ENCODE measurements around the gene GLS. TPM values are rescaled to one million over a fixed set of nuclear protein-coding genes. Genes with fewer than 3 reads are reported as not detected.
"Not testable (repeated sequence)": the region's sequence is repeated elsewhere in the genome, so short reads cannot be mapped to it uniquely, and the experiment has no call there.

GLS gene
- total RNA-seq, 2 donors from 2014 or later: 50.5 to 72.3 TPM

- no peaks in the 10 kb centered on the region for H3K27me3 ChIP-seq
- intact Hi-C loops (cut with DNase I): no loop called here
- H3K27ac ChIP-seq: peak overlapping the region; percentile 99
- H3K4me1 ChIP-seq: peaks cover 4% of the 10 kb centered on the region
- no peaks in the 10 kb centered on the region for H3K36me3 ChIP-seq
- peak; percentile 78 for DNase-seq
- no peaks in the 10 kb centered on the region for H3K9me3 ChIP-seq
- no peak for TF ChIP-seq CTCF (IDR thresholded peaks at IDR 0.05)
- H3K9ac ChIP-seq (ENCODE audit: low read depth in 2 of 2, low read length in 2 of 2): peak overlapping the region; percentile 96 to 97
- H3K4me3 ChIP-seq: peak overlapping the region; percentile 95
Measured at GRCh38 chr2:190881598-190882410, 1.2 kb downstream of the GLS start.

GRCh38 chr2:190882411-190882766 is 1.8 kb downstream of the GLS start:
- no peak for DNase-seq
- H3K27me3 ChIP-seq: no peaks in the 10 kb centered on the region
- H3K9me3 ChIP-seq: no peaks in the 10 kb centered on the region
- H3K36me3 ChIP-seq: no peaks in the 10 kb centered on the region
- peak overlapping the region; percentile 99 for H3K27ac ChIP-seq
- H3K4me3 ChIP-seq: peak overlapping the region; percentile 95
- H3K9ac ChIP-seq (ENCODE audit: low read depth in 2 of 2, low read length in 2 of 2): peak overlapping the region; percentile 14 to 96
- peaks cover 4% of the 10 kb centered on the region for H3K4me1 ChIP-seq
- no peak for TF ChIP-seq CTCF (IDR thresholded peaks at IDR 0.05)
- intact Hi-C loops (cut with DNase I): no loop called here

- no peak for DNase-seq
- peaks cover 4% of the 10 kb centered on the region for H3K4me1 ChIP-seq
Measured at GRCh38 chr2:190882856-190883582, 2.4 kb downstream of the GLS start.

GRCh38 chr2:190885844-190886243 is 5.2 kb downstream of the GLS start:
- H3K9me3 ChIP-seq; intact Hi-C loops (cut with DNase I); H3K4me1 ChIP-seq: not testable (repeated sequence)

More at GRCh38 chr2:190882856-190883582, 2.4 kb downstream of the GLS start:
- peak overlapping the region; percentile 95 for H3K4me3 ChIP-seq
- no peaks in the 10 kb centered on the region for H3K36me3 ChIP-seq
- peak overlapping the region; percentile 99 for H3K27ac ChIP-seq
- H3K9me3 ChIP-seq: no peaks in the 10 kb centered on the region
- peak overlapping the region; percentile 14 to 96 for H3K9ac ChIP-seq (ENCODE audit: low read depth in 2 of 2, low read length in 2 of 2)
- TF ChIP-seq CTCF (IDR thresholded peaks at IDR 0.05): no peak
- no peaks in the 10 kb centered on the region for H3K27me3 ChIP-seq
- intact Hi-C loops (cut with DNase I): no loop called here

GRCh38 chr2:190887089-190887488 is 6.5 kb downstream of the GLS start:
- no peaks in the 10 kb centered on the region for H3K27me3 ChIP-seq
- no peak overlapping the region for H3K27ac ChIP-seq
- H3K4me1 ChIP-seq: peaks cover 4% of the 10 kb centered on the region
- no peak overlapping the region for H3K9ac ChIP-seq (ENCODE audit: low read depth in 2 of 2, low read length in 2 of 2)
- no peaks in the 10 kb centered on the region for H3K36me3 ChIP-seq
- no peak for TF ChIP-seq CTCF (IDR thresholded peaks at IDR 0.05)
- no peaks in the 10 kb centered on the region for H3K9me3 ChIP-seq
- no peak overlapping the region for H3K4me3 ChIP-seq
- no peak for DNase-seq
- intact Hi-C loops (cut with DNase I): no loop called here

More at GRCh38 chr2:190885844-190886243, 5.2 kb downstream of the GLS start:
- H3K9ac ChIP-seq (ENCODE audit: low read depth in 2 of 2, low read length in 2 of 2); H3K36me3 ChIP-seq; H3K4me3 ChIP-seq; H3K27me3 ChIP-seq; DNase-seq; H3K27ac ChIP-seq: not testable (repeated sequence)

- no peaks in the 10 kb centered on the region for H3K27me3 ChIP-seq
- no peak overlapping the region for H3K9ac ChIP-seq (ENCODE audit: low read depth in 2 of 2, low read length in 2 of 2)
- no peak overlapping the region for H3K27ac ChIP-seq
- intact Hi-C loops (cut with DNase I): no loop called here
- no peak overlapping the region for H3K4me3 ChIP-seq
- H3K9me3 ChIP-seq: no peaks in the 10 kb centered on the region
- DNase-seq: no peak
- H3K4me1 ChIP-seq: peaks cover under 1% of the 10 kb centered on the region
- no peaks in the 10 kb centered on the region for H3K36me3 ChIP-seq
- no peak for TF ChIP-seq CTCF (IDR thresholded peaks at IDR 0.05)
Measured at GRCh38 chr2:190888449-190888848, 7.8 kb downstream of the GLS start.
